ENCODE results near the gene ABR. TPM values are rescaled to one million over a fixed set of nuclear protein-coding genes. Genes with fewer than 3 reads are reported as not detected.
"Not testable (repeated sequence)": the region's sequence is repeated elsewhere in the genome, so short reads cannot be mapped to it uniquely, and the experiment has no call there.

Gene ABR
- polyA plus RNA-seq, 1 donor: 32.7 TPM

DNA sequence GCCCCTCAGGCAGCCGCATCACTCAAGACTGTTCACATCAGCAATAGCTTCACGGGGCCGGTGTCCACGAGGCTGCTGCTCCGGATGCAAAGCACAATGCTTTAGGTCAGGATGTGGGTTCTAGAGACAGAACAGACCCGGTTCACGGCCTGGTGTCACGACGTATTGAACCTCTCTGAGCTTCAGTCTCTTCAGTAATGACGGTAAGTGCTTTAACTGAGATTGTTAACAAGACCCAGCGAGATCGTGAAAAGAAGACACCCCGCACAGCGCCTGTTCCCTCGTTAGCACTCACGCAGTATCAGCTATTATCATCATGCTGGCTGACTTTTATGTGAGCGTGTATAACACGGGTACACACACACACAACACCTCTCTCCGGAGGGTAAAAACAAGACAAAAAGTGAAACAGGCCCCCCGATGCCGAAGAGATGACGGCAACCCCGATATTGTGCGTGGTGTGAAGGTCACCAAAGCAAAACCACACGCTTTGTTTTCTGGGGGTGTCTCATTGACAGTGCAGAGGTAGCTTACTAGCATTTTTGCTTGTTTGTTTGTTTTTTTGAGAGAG lies 21.4 kb upstream of the ABR start:
- no peak for DNase-seq

- not testable (repeated sequence) for DNase-seq
Measured at GRCh38 chr17:1199271-1199743, 19.5 kb upstream of the ABR start.

- DNase-seq: peak; percentile 66
Measured at GRCh38 chr17:1197781-1198490, 18.2 kb upstream of the ABR start.

DNA sequence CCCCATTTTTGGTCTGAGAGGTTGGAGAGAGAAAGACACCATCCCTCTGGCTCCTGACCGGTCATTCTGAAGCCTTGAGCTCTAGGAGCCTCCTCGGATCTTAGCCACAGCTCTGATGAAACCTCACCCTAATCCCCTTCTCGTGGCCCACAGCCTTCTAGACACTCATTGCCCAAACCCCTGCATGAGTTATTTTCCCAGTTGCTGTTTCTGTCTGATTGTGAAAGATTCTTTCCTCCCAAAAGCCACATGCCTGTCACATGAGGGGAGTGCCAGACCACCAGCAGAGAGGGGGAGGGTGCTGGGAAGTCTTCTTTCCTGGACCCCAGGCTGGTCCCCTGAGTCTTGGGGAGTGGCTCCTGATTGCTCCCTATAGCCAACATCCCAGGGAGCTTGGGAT lies 17.6 kb upstream of the ABR start:
- DNase-seq: no peak

DNA sequence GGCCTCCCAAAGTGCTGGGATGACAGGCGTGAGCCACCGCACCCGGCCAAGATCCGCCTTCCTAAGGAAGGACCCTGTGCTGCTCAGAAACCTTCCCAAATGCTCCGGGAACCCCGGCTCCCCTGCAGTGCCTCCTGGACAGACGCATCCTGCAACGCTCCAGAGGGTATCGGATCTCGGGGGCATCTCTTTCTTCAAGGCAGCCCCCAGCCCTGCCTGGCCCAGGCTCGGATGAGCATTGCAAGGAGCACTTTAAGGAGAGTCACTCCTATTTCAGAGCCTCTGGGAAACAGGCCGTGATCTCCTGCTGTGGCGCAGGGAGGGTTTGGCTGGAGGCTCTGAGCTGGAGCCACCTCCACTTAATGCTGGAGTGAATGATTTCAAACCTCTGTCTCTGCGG lies 17.2 kb upstream of the ABR start:
- DNase-seq: no peak

- DNase-seq: no peak
Measured at GRCh38 chr17:1192911-1193699, 13.3 kb upstream of the ABR start.

DNA sequence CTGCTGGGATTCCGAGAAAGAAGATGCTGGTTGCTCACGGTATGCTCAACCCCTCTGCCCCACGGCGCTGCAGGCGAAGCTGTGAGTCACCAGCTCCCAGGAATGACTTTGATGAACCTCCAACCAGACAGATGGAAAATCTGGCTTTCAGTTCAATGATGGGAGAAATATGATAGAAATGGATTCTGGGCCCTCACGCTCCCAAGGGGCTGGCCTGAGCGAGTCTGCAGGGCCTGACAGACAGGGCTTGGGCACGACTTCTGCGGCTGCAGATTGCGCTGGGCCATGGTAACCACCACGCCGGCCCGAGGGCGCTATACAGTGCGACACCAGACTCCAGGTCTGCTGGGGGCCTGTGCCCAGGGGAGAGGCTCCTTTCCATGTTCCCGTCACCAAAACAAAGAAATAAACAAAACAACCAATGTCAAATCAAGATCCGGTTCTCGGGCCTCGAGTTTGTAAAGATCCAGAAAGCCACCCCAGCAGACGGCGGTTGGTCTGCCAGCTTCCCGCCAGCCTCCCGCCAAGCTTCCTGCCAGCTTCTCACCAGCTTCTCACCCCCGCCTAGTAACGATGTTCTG lies 11.1 kb upstream of the ABR start:
- no peak for DNase-seq

DNA sequence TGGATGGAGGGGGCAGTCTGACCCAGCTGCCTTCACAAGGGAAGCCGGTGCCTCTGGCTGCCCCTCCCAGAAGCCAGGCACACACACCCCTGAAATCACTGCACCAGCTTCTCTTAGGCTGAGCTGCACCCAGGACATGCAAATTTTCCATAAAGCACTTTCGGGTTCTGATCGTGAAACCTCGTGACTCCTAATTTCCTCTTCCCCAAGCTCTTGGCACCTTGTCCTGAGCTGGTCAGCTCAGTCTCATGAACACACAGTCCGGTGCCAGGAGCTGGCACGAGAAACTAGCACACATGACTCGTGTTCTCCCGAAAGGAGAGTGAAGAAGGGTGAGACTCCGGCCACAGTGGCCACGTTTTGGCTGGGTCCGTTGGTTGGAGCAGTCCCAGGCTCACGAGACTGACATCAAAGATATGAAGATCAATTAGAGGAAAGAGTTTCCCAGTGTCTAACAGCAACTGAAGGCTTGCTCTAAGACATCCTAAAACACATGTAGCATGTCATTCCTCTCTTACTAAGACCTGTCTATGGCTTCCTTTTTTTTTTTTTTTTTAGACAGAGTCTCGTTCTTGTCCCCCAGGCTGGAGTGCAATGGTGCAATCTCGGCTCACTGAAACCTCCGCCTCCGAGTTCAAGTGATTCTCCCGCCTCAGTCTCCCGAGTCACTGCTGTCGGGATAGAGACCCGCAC lies 9.2 kb upstream of the ABR start:
- peak; percentile 84 for DNase-seq

DNA sequence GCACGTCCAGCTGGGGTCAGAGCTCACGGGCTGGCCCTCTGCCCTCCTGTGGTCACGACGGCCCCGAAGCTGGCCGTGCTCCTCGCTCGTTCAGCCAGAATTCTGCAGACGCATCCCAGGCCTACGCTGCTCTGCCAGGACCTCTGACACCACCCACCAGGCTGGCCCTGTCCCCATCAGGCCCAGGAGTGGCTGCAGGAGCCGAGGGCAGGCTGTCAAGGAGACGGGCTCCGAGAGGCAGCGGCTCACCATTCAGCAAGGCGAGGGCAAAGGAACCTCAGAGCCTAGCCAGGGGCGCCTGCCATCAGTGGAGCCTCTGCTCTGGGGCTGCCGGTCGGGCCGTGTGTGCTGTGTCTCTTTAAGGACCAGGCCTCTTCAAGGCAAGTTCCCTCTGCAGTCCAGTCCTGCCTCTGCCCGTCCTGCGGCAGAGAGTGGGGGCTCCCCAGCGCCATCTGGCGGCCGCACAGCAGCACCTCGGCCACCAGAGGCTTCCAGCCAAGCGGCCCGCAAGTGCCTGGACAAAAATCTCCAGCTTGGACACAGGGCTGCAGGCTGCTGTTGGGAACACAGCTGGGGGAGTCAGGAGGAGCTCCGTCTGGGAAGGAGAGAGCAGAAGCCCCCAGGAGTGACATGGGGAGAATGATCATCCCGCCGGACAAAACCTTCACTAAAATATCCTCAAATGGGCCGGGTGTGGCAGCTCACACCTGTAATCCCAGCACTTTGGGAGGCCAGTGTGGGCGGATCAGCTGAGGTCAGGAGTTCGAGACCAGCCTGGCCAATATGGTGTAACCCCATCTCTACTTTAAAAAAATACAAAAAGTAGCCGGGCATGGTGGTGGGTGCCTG lies 7.4 kb upstream of the ABR start:
- DNase-seq: peak; percentile 89

- no peak for DNase-seq
Measured at GRCh38 chr17:1186214-1186820, 6.5 kb upstream of the ABR start.

DNA sequence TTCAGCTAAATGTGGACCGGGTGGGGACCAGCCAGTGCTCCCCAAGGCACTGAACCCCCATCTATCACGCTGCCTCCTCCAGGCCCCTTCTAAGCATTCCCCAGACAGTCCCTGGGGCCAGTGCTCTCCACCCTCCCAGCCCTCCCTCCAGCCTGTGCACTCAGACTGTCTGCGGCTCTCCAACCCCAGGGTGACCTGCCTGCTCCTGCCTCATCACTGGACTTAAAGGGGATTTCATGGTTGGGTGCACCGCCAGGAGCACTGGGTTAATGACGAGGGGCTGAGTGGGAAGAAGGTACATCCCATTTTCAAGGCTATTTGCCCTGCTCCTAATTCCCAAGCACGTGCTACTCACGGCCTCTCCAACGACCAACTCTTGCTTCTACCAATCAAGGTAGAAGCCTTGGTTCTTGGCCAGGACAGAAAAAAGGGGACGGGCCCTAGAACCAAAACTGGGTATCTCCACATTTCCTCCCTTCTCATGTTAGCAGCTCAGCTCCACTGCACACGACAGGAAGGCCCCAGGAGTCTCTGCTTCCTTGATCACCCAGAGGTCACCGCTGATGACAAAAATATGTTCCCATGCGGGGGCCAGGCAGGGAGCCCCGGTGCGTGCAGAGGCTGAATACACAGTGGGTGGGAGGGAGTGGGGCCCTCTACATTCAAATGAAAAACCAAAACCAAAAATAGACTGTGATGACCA lies 3.5 kb upstream of the ABR start:
- no peak for DNase-seq

DNA sequence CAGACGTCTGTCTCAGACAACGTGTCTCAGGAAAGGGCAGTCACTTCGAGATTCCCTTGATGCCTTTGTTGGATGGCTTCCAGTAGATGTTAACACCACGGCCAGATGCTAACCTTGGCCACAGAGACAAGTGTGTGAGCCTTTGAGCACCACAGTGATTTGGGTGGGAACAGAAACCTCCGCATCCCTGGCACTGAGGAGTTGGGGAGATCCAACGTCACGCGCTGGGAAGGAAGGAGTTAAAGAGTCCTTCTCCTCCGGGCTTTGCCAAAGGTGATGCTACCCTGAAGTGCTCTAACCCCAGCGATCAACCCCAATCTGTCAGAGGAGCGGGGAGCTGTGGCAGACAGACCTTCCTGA lies 3.0 kb upstream of the ABR start:
- no peak for DNase-seq

- no peak for DNase-seq
Measured at GRCh38 chr17:1181753-1182137, 2.0 kb upstream of the ABR start.

GRCh38 chr17:1180958-1181752 lies 1.4 kb upstream of the ABR start:
- DNase-seq: no peak

DNA sequence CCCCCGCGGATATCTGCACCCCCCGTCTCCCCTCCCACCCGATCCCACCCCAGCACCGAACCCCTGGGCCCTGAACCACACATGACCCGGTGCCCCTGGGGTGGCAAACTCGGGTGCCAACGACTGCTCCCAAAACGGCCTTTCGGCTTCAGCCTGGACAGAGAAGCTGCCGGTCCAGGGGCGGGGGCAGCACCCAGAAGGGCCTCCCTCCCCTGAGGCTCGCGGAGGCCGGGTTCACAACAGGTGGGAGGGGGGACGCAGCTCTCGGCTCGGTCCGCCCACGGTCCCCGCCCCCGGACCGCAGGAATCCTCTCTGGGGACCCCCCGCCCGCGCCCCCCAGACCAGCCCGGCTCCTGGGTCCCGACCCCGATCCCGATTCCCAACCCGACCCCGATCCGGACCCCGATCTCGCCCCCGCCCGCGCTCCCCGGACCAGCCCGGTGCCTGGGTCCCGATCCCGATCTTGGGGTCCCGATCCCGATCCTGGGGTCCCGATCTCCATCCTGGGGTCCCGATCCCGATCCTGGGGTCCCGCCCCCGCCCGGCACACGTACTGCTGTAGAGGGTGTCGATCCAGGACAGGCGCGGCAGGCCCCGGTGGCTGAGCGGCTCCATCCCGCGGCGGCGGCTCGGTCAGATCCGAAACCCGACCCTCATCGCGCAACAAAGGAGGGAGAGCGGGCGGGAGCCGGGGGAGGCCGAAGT lies 516 bp downstream of the ABR start:
- DNase-seq: no peak

DNA sequence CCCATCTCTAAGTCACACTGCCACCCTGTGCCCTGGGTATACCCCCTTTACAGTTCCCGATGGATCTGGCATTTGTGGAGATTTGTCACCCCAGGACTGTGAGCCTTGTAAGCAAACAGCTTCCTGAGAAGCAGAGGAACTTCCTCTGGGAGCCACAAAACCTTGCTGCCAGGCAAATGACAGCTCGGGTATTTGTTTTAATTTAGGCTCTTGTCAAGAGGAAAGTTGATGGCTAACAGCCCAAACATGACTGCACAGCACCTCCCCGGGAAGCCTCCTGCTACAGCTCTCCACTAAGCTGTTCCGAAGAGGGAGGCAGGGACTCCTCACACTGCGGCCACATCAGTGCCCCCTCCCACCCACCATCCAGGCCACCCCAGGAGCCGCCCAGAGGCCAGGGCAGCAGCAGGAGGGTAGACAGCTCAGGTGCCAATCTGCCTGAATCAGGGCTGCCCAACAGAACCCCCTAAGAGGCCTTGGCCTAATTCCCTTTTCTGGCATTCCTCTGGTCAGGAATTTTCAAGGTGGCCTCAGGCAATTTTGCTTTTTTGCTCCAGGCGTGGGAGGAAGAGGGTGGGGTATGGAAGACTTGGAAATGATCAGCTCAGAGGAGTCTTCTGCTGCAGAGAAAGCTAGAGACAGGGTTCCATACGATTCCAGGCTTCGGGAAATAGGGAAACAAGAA lies 2.6 kb downstream of the ABR start:
- DNase-seq: no peak

- DNase-seq: no peak
Measured at GRCh38 chr17:1174263-1174880, 5.4 kb downstream of the ABR start.
